GM12872 (cell line): ENCODE results near the gene MYO5C.

ENCODE experiments used
- CTCF ChIP-seq: IDR thresholded peaks from 3 replicates; pipeline ENCODE4 v1.5.1; 2011; ENCODE audit warnings: low read depth, mild to moderate bottlenecking, low read length, moderate library complexity; ENCODE audit not compliant: insufficient read depth

Gene MYO5C

DNA sequence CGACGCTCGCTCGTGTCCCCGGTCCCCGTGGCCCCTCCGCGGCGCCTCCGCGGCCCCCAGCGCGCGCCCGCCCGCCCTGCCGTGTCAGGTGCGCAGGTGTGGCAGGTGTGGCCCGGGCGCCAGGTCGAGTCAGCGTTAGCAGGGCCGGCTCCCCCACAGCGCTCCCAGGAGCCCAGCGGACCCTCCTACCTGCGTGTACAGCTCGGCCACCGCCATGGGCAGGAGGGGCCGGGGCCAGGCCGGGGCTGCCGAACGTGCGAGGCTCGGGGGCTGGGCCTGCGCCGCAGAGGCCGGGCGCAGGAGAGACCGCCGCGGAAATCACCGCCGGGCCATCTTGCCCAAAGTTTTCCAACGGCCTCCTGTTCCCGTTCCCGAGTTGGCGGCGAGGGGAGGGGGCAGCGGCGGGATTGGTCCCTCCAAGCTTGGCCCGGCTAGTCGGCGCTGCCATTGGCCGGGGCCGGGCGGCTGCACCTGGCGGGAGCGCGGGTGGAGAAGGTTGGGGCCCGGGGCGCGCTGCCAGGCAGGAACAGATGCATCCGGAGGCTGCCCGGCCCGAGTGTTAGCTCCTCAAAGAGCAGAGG is at the start of gene MYO5C:
Gene MYO5C, minus strand, starts transcription at position 384 of the 581 bp plus-strand sequence. Its CDS starts 168 bp downstream, at position 216.
- no peak for TF ChIP-seq CTCF

DNA sequence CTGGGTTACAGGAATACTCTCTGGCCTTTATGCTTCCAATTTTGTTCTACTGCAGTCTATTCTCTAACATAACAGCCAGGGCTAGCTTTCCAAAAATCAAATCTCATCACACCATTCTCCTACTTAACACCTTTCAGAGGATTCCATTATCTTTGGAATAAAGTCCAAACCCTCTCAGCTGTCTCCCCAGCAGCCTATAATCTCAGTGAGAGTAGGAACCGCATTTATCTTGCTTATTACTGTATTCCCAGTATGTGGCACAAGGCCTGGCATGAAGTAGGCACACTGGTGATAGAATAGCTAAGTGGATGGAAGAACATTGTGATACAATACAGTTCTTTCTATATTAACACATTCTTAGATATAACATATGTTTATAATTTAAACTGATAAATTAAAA is 49.0 kb upstream of the MYO5C start:
- no peak for TF ChIP-seq CTCF

GRCh38 chr15:52343831-52344230 is 48.2 kb upstream of the MYO5C start:
- TF ChIP-seq CTCF = no peak

DNA sequence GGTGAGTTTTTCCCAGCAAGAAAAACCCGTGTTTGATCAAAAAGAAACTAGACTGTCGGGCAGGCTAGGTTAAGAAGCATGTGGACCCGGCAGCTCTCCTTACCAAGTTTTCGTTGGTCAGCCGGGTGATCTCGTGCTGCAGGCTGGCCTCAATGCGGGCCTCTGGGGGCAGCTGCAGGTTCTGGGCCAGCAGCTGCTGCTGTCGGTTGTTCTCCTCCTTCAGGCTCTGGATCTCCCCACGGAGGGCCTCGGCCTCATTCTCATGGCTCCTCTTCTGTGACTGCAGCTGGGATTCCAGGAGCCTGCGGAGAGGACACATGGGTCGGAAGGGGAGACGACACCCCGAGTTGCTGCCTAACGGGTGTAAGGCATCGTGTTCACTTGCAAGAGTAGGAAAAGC is 44.5 kb upstream of the MYO5C start:
- TF ChIP-seq CTCF = no peak

DNA sequence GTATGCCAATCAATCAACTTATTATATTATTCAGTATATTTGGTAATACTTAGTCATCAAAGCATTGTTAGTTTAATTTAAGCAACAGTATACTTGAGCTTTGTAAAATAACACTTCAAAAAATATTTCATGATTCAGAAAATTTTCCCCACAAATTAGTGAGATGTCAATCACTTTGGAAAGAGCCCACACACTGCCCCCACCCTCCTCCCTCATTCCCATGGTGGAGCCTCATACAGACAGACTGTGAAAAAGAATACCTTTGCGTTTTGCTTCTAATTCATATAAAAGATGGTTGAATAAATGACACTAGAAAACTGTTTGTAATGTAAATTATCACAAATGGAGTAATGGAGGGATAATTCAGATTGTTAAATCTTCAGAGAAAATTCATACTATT is 43.3 kb upstream of the MYO5C start:
- TF ChIP-seq CTCF = no peak

- TF ChIP-seq CTCF = no peak
Measured at GRCh38 chr15:52338058-52338457, 42.5 kb upstream of the MYO5C start.

DNA sequence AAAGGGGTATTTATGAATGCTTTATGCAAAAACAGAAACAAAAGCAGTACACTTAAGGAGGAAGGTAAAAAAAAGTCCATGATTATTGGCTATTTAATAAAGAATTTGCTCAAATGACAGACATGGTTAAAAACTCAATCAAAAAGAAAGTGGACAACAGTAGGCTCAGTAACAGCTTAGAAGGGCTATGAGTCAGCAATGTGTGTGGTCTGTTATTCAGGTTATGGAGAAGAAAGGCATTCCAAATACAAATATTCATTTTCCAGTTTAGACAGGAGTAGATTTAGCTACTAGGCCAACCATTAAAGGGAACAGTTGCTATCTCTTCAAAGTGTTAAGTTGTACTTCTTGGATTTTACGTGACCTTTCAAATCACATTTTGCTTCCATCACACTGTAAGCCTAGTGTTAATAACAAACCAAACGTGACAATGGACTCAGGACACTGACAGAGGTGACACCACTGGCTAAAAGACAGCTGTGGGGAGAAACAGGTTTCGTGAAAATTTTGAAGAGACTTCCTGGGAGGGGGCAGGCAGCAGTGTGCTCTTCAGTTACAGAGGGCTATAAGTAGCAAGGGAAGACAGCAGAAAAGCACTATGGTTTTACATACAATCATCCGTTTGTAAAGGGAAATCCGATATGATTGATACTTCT is 41.7 kb upstream of the MYO5C start:
- no peak for TF ChIP-seq CTCF
